Motor neuron (in vitro differentiated cells): ENCODE measurements around the gene PIP5KL1. TPM values are rescaled to one million over a fixed set of nuclear protein-coding genes. Genes with fewer than 3 reads are reported as not detected.

ENCODE experiments used
- ATAC-seq, 8 experiments: fragments of 200-7000 bp; cut with Tn5 transposase; replicated peaks in 6 of 8; 2 replicates each; pipeline ENCODE4 v1.8.0; 2021; ENCODE audit warnings: mild to moderate bottlenecking in 8 of 8, moderate library complexity in 8 of 8
- H3K27ac ChIP-seq, 2 donors: fragments of 250-450 bp; sonication (Bioruptor Pico); 2 replicates each; pipeline ENCODE4 v1.9.0; 2021; ENCODE audit warnings: antibody characterized with exemption in 2 of 2, mild to moderate bottlenecking in 2 of 2, moderate library complexity in 1 of 2
- H3K4me1 ChIP-seq, 2 donors: fragments of 250-450 bp; sonication (Bioruptor Pico); replicated peaks in 1 of 2; 2 replicates each; pipeline ENCODE4 v1.6.1; 2021; ENCODE audit warnings: antibody characterized with exemption in 2 of 2, mild to moderate bottlenecking in 2 of 2, moderate library complexity in 1 of 2
- H3K4me3 ChIP-seq, 5 donors: fragments of 250-450 bp; sonication (Bioruptor Pico); 2 replicates each; pipeline ENCODE4 v1.9.0; 2021; ENCODE audit warnings: antibody characterized with exemption in 5 of 5, mild to moderate bottlenecking in 5 of 5, moderate library complexity in 4 of 5
- WGBS, 10 experiments: fragments of 450-650 bp; shearing (Covaris generic); methylation state at CpG; one replicate each; pipeline ENCODE4 v1.0.0; 2022; 5-methylcytosine and 5-hydroxymethylcytosine counted together
- in situ Hi-C, 9 experiments: fragments of 400-800 bp; cut with MboI; loops; one replicate each; pipeline ENCODE4 v1.15.0; 2021; ENCODE audit warnings: low sequenced_read_pairs in 9 of 9, low pct_unique_long_range_greater_than_20kb in 2 of 9; ENCODE audit not compliant: unreplicated experiment in 9 of 9
- total RNA-seq, 8 experiments: library from RNA; unstranded; fragments of 300-600 nt; gene quantifications; 2 replicates each; pipeline versions ENCODE4 v1.2.3 to v1.2.4, GENCODE V29; 2022

Gene PIP5KL1
- total RNA-seq, 8 experiments from 2014 or later = 0.66 to 4.9 (median 3.1) TPM

- 20 to 85% (median 68%) methylated on average over 2 to 6 of the region's 19 CpGs; no CpG with 5 or more reads in 4 of the 10 experiments for WGBS, 10 experiments
- peak in 4 of 8 experiments; percentile 0 to 7 (median 4) for ATAC-seq
- H3K4me3 ChIP-seq = no peak overlapping the region
- peaks cover 66 to 72% of the 10 kb centered on the region in 2 donors for H3K4me1 ChIP-seq
- H3K27ac ChIP-seq = peak overlapping the region; percentile 94
- in situ Hi-C loops = no loop called here
These were observed 32.9 kb upstream of the PIP5KL1 start for GRCh38 chr9:127963359-127964064.

- Histone ChIP-seq H3K4me3 (no peak overlapping the region), H3K27ac (peak overlapping the region; percentile 94), H3K4me1 (peaks cover 61 to 67% of the 10 kb centered on the region in 2 donors)
- peak in 4 of 8 experiments; percentile 26 to 41 (median 37) for ATAC-seq
- WGBS, 10 experiments = 33 to 80% (median 50%) methylated on average over 1 to 2 of the region's 3 CpGs; no CpG with 5 or more reads in 6 of the 10 experiments
- in situ Hi-C loops = no loop called here
These were observed 32.4 kb upstream of the PIP5KL1 start for GRCh38 chr9:127963041-127963358.

- in situ Hi-C loops = no loop called here
- no peak for ATAC-seq
- Histone ChIP-seq H3K4me3 (no peak overlapping the region), H3K27ac (no peak overlapping the region), H3K4me1 (peaks cover 57 to 62% of the 10 kb centered on the region in 2 donors)
- WGBS, 10 experiments = 33 to 93% (median 67%) methylated on average over 1 to 2 of the region's 3 CpGs; no CpG with 5 or more reads in 3 of the 10 experiments
These were observed 31.7 kb upstream of the PIP5KL1 start for GRCh38 chr9:127962278-127962677.

- no peak for ATAC-seq
- 93 to 100% (median 100%) methylated on average over 1 to 4 of the region's 13 CpGs; no CpG with 5 or more reads in 5 of the 10 experiments for WGBS, 10 experiments
- H3K4me1 ChIP-seq = peaks cover 51 to 57% of the 10 kb centered on the region in 2 donors
- H3K4me3 ChIP-seq = no peak overlapping the region
- in situ Hi-C loops = no loop called here
- H3K27ac ChIP-seq = no peak overlapping the region
These were observed 31.1 kb upstream of the PIP5KL1 start for GRCh38 chr9:127961613-127962155.

DNA sequence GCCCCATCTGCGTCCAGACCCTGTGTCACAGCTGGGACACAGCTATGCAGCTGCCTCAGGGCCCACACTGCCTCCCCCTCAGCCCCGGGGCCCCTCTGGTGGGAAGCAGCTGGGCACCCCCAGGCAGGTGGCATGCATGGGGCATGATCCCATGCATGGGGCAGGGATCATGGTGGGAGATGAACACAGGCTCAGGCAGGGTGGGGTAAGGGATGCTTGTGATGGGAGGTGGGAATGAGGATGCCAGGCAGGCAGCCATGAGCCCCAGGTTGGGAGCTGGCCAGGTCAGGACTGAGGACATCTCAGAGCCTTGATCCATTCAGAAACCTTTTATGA lies 30.5 kb upstream of the PIP5KL1 start:
- whole genome bisulfite sequencing, 10 experiments = no CpG with 5 or more reads among the region's 2 CpGs

GRCh38 chr9:127960410-127961154 lies 30.0 kb upstream of the PIP5KL1 start:
- WGBS, 10 experiments = 20 to 100% (median 47%) methylated on average over 1 to 8 of the region's 11 CpGs; no CpG with 5 or more reads in 5 of the 10 experiments
- Histone ChIP-seq H3K27ac (peak overlapping the region; percentile 44 to 80), H3K4me3 (no peak overlapping the region), H3K4me1 (peaks cover 44 to 47% of the 10 kb centered on the region in 2 donors)
- peak in 3 of 8 experiments; percentile 4 to 23 (median 5) for ATAC-seq
- in situ Hi-C loops = no loop called here

More for the DNA sequence above, 30.5 kb upstream of the PIP5KL1 start:
- no peak overlapping the region for H3K27ac ChIP-seq
- no peak for ATAC-seq
- H3K4me3 ChIP-seq = no peak overlapping the region
- in situ Hi-C loops = no loop called here
- H3K4me1 ChIP-seq = peaks cover 46 to 51% of the 10 kb centered on the region in 2 donors

DNA sequence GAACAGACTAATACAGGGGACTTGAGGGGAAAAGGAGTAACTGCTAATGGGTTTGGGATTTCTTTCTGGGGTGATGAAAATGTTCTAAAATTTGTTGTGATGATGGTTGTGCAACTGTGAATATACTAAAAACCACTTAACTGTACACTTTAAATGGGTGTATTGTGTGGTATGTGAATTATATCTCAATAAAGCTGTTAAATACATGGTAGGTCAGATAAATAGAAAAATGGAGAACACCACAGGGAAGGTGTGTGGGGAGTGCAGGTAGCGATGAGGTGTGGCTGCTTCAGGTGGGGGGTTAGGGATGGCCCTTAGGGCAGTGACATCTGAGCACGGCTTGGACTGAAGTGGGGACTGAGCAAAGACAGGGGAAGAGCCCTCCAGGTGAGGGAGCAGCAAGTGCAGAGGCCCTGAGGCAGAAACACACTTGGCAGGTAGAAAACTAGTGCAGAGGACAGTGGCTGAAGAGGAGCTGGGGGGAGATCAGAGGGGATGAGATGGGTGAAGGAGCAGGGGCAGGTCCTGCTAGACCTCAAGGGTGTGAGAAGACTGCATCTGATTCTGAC lies 29.3 kb upstream of the PIP5KL1 start:
- in situ Hi-C loops = no loop called here
- ATAC-seq = no peak
- Histone ChIP-seq H3K4me3 (no peak overlapping the region), H3K4me1 (peaks cover 45 to 46% of the 10 kb centered on the region in 2 donors), H3K27ac (peak overlapping the region; percentile 44 to 80)
- WGBS, 10 experiments = 40 to 100% (median 93%) methylated on average over 1 to 2 of the region's 2 CpGs; no CpG with 5 or more reads in 7 of the 10 experiments

GRCh38 chr9:127959398-127959797 lies 28.8 kb upstream of the PIP5KL1 start:
- Histone ChIP-seq H3K4me1 (peaks cover 41 to 42% of the 10 kb centered on the region in 2 donors), H3K27ac (no peak overlapping the region), H3K4me3 (no peak overlapping the region)
- in situ Hi-C loops = no loop called here
- WGBS, 10 experiments = 83 to 100% (median 87%) methylated on average over 1 to 3 of the region's 4 CpGs; no CpG with 5 or more reads in 7 of the 10 experiments
- no peak for ATAC-seq

DNA sequence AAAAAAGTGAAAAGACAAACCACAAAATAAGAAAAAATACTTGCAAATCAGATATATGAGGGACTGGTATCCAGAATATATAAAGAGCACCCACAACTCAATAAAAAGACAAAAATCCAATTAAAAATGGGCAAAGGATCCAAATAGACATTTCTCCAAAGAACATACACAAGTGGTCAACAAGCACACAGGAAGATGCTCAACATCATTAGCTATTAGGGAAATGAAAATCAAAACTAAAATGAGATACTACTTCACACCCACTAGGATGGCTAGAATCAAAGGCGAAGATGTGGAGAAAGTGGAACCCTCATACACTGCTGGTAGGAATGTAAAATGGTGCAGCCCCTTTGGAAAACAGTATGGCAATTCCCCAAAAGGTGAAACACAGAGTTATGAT lies 28.2 kb upstream of the PIP5KL1 start:
- no peak overlapping the region for H3K27ac ChIP-seq
- H3K4me3 ChIP-seq = no peak overlapping the region
- in situ Hi-C loops = no loop called here
- no peak for ATAC-seq
- 80 to 100% (median 90%) methylated on average over 1 of the region's 1 CpG; no CpG with 5 or more reads in 1 of the 10 experiments for WGBS, 10 experiments
- peaks cover 34 to 35% of the 10 kb centered on the region in 2 donors for H3K4me1 ChIP-seq

DNA sequence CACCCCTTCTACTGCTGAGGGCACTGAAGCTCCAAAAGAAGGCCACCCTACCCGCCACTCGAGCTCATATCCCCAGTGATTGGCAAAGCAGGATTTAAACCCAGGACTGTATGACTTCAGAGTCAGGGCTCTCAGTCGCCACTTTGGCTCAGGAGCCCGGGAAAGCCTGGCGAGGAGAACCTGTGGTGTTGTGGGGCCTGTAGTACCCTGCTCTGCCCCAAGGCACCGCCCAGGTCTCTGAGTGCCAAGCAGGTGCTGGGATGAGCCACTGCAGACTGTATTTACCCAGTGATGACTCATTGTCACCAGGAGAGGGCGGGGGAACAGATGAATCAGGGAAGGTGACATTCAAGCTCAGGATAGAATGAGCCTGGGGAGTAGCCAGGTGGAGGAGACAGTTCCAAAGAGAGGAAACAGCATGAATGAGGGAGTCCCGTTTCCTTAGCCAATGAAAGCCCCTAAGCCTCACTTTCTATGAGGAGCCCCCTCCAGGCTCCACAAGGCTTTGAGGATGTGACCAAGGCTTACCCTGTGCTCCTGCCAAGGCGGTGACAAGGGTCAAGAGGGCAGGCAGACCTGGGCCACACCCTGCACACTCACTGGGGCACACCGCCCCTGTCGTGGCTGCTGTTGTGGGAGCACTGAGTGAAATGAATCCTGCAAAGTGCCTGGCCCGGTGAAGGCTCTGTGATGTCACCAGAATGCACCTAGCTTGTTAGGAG lies 24.9 kb upstream of the PIP5KL1 start:
- 0 to 100% (median 70%) methylated on average over 1 to 7 of the region's 12 CpGs; no CpG with 5 or more reads in 2 of the 10 experiments for WGBS, 10 experiments
- Histone ChIP-seq H3K27ac (no peak overlapping the region), H3K4me3 (no peak overlapping the region), H3K4me1 (peaks cover 25 to 26% of the 10 kb centered on the region in 2 donors)
- ATAC-seq = peak; percentile 48 to 94 (median 67)
- in situ Hi-C loops = no loop called here

GRCh38 chr9:127954831-127955293 lies 24.3 kb upstream of the PIP5KL1 start:
- Histone ChIP-seq H3K27ac (no peak overlapping the region), H3K4me3 (no peak overlapping the region), H3K4me1 (peaks cover 25 to 26% of the 10 kb centered on the region in 2 donors)
- no peak for ATAC-seq
- WGBS, 10 experiments = 0 to 100% (median 40%) methylated on average over 1 to 2 of the region's 13 CpGs; no CpG with 5 or more reads in 5 of the 10 experiments
- in situ Hi-C loops = no loop called here

DNA sequence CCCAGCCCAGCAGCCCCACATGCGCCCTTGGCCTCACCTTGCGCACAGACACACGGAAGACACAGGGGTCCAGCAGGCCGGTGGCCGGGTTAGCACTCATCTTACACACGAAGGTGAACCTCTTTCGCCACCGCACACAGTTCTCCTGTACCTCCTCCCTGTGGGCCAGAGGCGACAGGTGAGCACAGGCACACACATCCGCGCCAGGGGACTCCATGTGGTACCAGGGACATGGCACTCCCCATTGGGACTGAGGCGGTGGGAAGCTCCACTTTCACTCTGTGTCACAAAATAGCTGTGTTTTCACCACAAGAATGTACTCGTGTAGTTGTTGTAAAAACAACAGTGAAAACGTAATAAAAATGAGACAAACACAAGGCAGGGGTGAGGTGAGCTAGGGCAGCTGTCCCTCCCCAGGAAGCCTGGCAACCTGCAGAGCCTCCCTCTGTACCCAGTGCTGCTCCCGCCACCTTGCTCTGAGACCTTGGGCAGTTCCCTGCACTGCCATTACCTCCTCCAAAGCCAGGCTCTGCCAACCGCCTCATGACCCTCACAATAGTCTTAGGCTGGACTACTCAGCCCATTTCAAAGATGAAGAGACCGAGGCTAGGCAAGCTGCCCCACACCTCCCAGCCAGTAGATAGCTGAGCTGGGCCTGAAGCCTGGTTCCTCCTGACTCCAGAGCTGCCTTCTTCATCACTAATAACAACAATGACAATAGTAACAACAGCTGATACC lies 23.4 kb upstream of the PIP5KL1 start:
- WGBS, 10 experiments = 92 to 100% (median 100%) methylated on average over 1 to 10 of the region's 17 CpGs; no CpG with 5 or more reads in 5 of the 10 experiments
- in situ Hi-C loops = no loop called here
- Histone ChIP-seq H3K27ac (no peak overlapping the region), H3K4me3 (no peak overlapping the region), H3K4me1 (peaks cover 27% of the 10 kb centered on the region in 2 donors)
- ATAC-seq = no peak
